IPS-18c (cell line): ENCODE results near the gene CIPC.

Experiments
- H3K4me3 ChIP-seq: 2 replicates; pipeline ENCODE4 v1.7.0; 2013; ENCODE audit warnings: low read depth, mild to moderate bottlenecking, low read length, moderate library complexity; ENCODE audit not compliant: insufficient read depth
- H3K9me3 ChIP-seq: one replicate; pipeline ENCODE4 v1.6.1; 2013; ENCODE audit warnings: mild to moderate bottlenecking, low read length, moderate library complexity; ENCODE audit not compliant: control insufficient read depth, insufficient read depth

The CIPC gene

DNA sequence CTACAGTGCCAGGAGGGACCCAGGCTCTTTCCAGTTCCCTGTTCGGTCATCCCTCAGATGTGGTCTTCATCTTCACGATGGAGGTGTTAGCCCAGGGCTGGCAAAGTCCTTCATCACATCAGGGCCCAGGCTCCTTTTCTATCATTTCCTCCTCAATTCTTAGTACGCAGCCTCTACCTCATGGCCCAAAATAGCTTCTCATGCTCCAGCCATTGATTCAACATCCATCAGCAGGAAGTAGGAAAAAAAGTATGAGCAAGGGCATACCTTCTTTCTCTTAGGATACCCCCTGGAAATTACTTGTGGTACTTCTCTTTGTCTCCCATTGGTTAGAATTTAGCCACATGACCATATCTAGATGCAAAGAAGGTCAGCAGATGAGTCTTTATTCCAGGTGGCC lies 55.7 kb downstream of the CIPC start:
- H3K4me3 ChIP-seq: no peak overlapping the region
- no peaks in the 10 kb centered on the region for H3K9me3 ChIP-seq

DNA sequence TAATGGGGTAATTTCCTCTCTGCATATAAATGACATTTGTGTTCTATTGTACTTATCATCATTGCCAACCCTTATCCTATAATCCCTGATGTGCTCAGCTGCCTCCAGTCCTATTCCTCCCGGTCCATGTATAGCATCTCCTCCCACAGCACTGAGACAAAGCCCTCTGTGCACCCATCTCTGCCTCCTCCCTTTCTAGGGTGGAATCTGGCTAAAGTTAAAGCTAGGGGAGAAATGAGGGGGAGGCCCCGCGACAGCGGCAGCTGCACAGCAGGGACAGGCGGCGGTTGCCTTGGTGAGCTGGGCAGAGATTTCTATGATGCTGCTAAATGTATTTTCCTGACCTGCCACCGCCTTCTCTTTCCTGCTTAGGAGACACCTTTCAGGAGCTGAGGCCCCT lies 56.4 kb downstream of the CIPC start:
- Histone ChIP-seq H3K4me3 (no peak overlapping the region), H3K9me3 (no peaks in the 10 kb centered on the region)

GRCh38 chr14:77155083-77155482 lies 57.0 kb downstream of the CIPC start:
- H3K4me3 ChIP-seq: no peak overlapping the region
- no peaks in the 10 kb centered on the region for H3K9me3 ChIP-seq

- Histone ChIP-seq H3K4me3 (no peak overlapping the region), H3K9me3 (no peaks in the 10 kb centered on the region)
Measured at GRCh38 chr14:77157740-77158139, 59.7 kb downstream of the CIPC start.

DNA sequence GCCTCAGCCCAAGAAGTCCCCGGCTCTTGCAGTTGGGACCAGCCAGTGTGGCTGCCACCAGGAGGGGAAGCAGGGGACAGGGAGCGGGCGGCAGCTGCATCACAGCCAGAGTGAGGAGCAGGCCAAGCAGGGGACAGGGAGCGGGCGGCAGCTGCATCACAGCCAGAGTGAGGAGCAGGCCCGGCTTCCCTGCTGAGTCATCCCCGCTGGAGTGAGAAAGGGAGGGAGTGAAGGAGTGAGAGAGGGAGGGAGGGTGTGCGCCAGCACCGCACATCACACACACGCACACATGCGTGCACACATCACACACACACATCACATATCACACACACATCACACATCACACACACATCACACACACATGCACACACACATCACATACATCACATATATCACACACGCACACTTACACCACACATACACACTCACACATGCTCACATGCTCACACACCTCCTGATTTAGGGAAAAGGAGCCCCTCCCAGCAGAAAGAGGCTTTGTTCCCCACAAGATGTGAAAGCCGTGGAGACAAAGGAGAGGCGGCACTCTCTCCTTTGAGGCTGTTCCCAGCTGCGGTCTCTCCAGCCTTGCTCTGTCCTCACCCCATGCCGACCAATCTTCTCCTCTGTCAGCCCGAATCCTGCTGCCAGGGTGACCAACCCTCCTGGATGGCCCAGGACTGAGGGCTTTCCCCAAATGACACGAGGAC lies 60.3 kb downstream of the CIPC start:
- Histone ChIP-seq H3K4me3 (peak overlapping the region; percentile 28), H3K9me3 (no peaks in the 10 kb centered on the region)

DNA sequence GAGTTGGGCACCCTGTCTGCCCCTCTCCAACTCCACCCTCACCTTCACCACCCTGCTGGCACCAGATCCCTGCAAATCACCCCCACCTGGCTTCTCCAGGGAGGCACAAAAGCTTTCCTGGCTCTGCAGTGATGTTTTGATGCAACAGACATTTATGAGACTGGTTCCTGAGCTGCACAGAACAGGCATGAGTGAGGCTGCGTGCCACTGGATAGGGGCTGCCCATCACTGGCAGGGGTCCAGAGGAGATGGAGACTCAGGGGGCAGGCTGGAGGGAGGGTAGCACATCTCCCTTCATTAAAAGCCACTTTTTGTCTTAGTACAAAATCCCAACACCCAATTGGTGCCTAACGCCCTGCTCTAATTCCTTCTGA lies 60.8 kb downstream of the CIPC start:
- Histone ChIP-seq H3K9me3 (no peaks in the 10 kb centered on the region), H3K4me3 (peak overlapping the region; percentile 28; the same call in 1 of the 2 replicates)

- Histone ChIP-seq H3K4me3 (no peak overlapping the region), H3K9me3 (no peaks in the 10 kb centered on the region)
Measured at GRCh38 chr14:77161011-77161410, 63.0 kb downstream of the CIPC start.
